Inferior parietal cortex (tissue), 1 donor: ENCODE results near the gene MAML2.

Source experiments
- DNase-seq: peaks from one replicate; pipeline ENCODE4 v3.0.0-alpha.2; 2016; ENCODE audit errors: extremely low spot score

The MAML2 gene

GRCh38 chr11:96241331-96241841 lies 101.6 kb downstream of the MAML2 start:
- no peak for DNase-seq

DNA sequence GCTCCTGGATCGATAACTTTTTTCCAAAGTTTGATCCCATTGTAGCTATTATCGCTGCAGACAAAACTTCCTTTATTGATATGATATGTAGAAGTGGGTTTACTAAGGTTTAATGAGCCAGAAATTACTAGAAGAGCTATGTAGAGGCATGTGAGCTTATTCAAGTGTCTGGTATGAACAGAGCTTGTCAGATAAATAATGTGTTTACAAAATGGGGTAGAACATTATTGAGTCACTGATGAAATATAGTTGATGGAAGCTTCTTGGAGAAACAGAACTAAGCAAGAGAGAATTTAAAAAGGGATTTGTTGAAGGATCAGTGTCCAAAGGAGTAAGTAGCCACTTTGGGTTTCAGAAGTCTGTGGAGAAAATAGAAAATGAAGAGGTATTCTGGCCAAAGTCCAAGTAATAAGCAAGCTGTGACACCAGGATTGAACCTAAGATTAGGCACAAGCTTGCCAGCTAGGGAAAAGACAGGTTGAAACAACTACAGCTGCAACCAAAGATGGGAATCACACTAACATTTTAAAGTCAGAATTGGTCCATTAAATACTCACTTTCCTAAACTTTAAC lies 104.3 kb downstream of the MAML2 start:
- DNase-seq, result no peak

DNA sequence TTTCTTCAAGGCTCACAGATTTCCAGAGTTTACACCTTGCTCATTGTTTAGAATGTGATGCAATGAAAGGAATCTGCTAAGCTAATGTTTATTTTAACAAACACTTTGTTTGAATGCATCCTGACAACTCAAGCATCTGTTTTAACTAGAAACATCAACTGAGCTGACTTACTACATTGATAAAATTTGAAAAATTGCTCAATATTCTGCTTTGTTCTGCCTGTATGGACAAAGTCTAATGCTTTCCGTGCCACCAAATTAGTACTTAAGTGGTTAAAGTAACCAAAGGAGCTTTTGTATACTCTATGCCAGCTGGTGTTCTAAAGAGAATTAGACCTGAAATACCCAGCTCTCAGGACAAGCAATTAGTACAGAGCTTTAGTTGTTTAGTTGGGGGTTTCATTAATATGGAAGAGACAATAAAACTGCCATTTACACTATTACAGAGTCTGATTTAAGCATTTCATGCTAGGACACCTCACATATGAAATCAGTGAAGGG lies 105.2 kb downstream of the MAML2 start:
- DNase-seq, result no peak

DNA sequence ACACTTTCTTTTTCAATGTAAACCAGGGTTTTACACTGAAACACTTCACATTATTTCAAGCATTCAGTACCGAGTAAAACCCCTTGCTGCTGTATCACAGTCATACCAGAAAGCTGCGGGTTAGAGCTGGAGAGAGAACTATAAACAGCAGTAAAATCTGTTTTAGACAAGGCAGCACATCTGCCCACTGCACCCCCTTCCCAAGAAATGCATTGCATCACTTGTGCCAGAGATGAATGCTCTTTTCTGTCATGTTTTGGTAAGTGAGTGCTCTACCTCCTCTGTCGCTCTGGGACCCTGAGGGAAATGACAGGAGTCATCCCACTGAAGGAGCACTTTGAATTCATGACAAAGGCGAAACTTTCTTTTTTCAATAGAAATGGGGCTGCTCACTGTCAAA lies 107.2 kb downstream of the MAML2 start:
- DNase-seq, result no peak

DNA sequence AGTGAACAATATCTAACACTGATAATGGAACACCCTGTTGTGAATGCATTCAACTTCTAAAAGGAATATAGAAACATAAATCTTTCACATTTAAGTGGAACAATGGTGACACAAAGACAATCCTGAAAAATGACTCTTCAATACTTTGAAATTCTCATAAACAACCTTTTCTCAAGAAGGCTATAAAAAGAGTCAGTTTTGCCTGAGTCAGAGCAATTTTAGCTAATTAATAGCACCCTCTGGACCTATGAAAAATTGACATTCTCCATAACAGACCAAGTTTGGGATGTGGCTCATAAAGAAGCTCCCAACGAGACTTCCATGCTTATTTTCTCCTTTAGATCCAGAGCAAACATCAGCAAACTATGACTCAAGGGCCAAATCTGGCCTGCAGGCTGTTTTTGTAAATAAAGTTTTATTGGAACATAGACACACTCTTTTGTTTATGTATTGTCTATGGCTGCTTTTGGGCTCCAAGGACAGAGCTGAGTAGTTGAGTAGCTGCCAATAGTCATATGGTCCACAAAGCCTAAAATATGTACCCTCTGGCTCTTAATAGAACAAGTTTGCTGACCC lies 108.0 kb downstream of the MAML2 start:
- no peak for DNase-seq

DNA sequence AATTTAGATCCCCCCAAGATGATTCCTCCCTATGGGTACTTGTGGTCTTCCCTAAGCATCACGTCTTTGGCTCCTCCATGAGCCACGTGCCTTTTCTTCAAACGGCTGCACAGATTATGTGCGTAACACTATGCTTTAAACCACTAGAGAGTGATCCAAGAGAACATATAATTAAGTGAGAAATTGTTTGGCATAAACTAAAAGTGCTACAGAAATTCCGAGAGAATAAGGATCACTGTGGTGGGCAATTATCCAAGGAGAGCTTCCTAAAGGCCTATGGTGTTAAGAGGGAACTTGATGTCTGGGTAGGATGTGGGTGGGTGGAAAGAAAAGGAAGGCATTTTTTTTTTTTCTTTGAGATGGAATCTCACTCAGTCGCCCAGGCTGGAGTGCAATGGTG lies 110.9 kb downstream of the MAML2 start:
- DNase-seq, result no peak

DNA sequence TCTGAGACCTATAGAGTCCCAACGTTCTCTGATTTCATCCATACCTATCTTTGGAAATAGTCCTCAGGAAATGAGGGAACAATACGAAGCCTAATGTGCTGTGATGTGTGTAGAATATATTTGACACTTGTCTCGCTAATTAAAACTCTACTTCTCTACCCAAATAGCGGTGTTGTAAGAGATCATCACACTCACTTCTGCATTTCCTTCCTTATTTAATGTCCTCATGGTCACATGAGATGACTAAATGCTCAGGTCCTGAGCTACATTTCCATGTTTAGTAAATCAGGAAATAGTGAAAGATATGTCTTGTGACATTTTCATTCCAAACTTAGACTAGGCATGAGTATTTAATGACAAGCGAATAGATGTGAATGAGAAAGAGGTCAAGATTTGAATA lies 112.3 kb downstream of the MAML2 start:
- no peak for DNase-seq

DNA sequence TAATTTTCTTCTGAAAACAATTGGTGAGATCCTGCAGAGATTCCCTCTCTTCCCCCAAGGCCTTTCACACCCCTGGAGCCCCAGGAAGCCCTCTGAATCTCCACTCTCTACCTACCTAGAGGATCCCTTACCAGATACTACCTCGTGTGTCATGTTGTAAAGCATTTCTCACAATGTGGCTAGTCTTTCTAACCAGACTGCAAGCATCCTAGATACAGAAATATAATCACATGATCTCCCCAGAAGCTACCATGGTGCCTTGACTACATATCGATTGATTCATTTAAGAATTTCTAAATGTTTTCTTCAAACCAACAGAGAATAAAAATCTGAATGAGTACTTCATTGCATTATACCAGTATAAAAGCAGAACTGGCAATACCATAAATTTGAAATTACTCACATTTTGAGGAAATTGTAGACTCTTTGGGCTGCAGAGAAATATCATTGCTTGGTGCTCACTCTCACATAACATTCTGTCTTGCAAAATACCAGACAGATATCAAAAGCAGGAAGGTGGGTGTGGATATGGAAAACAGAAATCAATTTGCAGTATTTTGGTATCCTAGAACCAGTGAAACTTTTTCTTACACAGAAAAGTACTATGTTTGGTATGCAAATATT lies 113.5 kb downstream of the MAML2 start:
- DNase-seq, result no peak

- no peak for DNase-seq
Measured at GRCh38 chr11:96228910-96229309, 114.1 kb downstream of the MAML2 start.

DNA sequence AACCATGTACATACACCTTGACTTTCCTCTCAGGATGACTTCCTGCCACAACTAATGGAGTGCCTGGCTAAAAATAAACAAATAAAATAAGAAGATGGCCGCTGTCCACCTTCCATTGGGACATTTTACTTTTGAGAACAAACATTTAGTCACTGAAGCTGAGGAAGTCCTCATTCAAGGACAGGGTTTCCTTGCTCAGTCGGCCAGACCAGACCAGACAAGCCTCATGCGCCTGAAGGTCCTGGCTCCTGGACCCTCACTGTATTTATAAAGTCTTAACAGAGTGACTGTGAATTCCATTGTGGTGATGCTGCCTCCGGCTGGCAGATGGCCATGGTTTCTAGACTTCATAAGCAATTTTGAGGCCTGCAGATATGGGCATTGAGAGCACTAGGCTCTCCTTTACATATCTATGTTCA lies 114.5 kb downstream of the MAML2 start:
- no peak for DNase-seq

DNA sequence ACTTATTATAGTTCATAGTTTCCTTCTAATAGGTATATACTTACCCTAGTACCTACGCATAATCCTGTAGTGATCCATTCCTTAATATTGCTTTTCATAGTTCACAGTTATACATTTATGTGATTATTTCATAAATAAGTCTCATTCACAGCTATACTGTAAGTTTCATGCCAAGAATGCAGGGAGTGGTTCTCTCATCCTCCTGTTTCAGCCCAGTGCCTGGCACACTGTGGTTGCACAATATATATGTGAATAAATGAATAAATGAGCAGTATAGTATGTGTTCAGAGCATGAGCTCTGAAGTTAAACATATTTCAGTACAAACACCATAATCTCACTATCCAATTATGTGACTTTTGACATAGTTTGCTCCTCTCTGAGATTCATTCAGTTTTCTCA lies 115.8 kb downstream of the MAML2 start:
- no peak for DNase-seq

- DNase-seq, result no peak
Measured at GRCh38 chr11:96223083-96223482, 119.9 kb downstream of the MAML2 start.

- DNase-seq, result no peak
Measured at GRCh38 chr11:96222102-96222501, 120.9 kb downstream of the MAML2 start.

DNA sequence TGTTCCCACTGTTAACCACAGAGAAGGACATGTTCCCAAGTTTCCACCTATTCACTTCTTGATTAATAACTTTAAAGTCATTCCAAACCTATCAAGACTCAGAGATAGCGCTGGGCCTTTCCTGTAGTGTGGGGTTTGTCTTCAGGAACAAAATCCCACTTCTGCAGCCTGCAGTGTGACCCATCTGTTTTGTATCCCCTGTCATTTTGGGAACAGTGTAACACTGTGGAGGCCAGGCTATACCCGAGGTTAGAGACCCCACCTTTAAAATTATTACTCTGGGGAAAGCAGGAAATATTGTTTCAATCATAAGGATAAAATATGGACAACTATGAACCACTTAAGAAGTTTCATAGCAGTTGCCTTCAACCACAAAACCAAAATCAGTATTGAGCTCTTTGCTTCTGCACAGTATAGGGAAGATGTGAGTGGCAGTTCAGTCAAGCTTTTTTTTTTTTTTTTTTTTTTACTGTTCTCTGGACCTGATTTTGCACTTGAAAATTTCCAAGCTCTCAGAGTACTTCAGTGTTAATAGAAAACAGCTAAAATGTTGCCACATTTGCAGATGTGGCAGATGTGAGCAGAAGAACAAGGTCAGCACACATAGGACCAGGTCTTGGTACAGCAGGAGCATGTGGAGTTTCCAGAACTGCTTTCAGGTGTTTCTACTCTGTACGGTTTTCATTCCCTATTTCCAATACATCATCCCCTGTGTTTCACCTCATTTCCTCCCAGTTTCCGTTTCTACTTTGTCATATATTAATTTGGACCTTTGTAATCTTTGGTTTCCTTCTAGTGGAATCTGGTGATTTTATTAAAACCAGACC lies 121.5 kb downstream of the MAML2 start:
- no peak for DNase-seq

GRCh38 chr11:96219981-96220623 lies 122.9 kb downstream of the MAML2 start:
- DNase-seq, result no peak

DNA sequence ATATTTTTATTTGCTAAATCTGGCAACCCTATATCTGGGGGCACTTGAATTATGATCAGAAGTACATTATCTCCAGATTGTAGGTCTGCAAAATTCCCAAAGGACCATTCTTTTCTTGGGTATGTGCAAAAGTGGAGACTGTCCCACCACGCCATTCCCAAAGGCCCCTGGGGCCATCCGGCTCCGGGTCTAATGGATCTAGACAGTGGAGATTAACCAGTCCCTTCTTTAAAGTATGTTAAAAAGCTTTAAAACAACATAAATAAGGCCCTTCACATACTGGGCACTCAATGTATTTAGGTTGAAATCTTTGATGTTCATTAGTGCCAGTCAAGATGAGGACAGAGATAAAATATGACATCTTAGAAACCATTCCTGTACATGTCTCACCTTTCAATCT lies 124.1 kb downstream of the MAML2 start:
- no peak for DNase-seq

DNA sequence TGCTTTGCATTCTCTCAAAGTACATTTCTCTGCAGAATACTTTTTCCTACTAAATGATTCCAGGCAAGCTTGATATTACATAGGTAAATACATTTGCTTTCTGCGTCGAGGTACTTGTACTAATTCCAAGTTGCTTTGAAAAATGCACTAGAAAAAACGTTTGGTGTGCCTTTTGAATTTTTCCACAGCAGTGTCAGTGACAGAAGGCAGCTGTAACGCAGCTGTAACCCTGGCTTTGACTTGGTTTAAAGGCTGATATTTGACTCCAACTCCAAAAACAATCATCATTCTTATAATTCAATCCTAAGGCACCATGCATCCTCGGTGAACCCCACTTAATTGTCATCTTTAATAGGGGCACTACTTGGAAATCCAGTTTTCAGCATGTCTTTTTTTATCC lies 125.0 kb downstream of the MAML2 start:
- DNase-seq, result no peak

GRCh38 chr11:96217206-96217605 lies 125.8 kb downstream of the MAML2 start:
- DNase-seq, result no peak

DNA sequence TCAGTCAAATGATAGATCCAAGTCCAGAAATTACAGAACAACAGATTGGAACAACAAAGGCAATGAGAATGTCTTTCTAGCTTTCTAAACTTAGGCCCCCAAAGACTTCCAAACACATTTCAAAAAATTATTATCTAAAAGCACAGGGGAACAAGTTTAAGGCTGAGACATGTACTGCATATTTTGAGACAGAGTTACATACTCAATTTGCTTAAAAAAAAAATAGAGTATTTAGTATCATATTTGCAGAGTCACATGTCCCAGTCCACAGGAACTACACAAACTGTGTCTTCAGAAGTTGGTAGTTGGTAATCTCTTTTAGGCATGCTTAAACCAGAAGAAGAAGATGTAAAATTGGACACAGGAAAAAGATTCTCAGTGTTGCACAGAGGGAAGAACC lies 127.2 kb downstream of the MAML2 start:
- no peak for DNase-seq

GRCh38 chr11:96215110-96215782 lies 127.7 kb downstream of the MAML2 start:
- DNase-seq, result no peak

GRCh38 chr11:96214777-96215109 lies 128.3 kb downstream of the MAML2 start:
- no peak for DNase-seq
